Neural cell (in vitro differentiated cells): Measurements from ENCODE around the gene GRIK3. TPM values are rescaled to one million over a fixed set of nuclear protein-coding genes. Genes with fewer than 3 reads are reported as not detected.

Experiments used
- H2AFZ ChIP-seq: fragments of 200-600, 300-800 bp; sonication (generic), shearing (Covaris generic); 2 replicates; pipeline ENCODE4 v1.6.0; 2014; ENCODE audit warnings: low read depth, mild to moderate bottlenecking, antibody characterized with exemption, low read length, moderate library complexity
- H3F3A ChIP-seq: fragments of 200-600 bp; shearing (Covaris generic); 2 replicates; pipeline ENCODE4 v1.6.1; 2016; ENCODE audit warnings: mild to moderate bottlenecking, moderate library complexity, mixed read lengths, antibody characterized with exemption, low read length; ENCODE audit not compliant: insufficient read depth, poor library complexity, severe bottlenecking
- H3K27ac ChIP-seq: fragments of 200-600, 300-800 bp; sonication (generic), shearing (Covaris generic); 2 replicates; pipeline ENCODE4 v1.5.1; 2014; ENCODE audit warnings: mild to moderate bottlenecking, low read length, moderate library complexity
- H3K27me3 ChIP-seq: fragments of 300-800, 200-600 bp; sonication (generic), shearing (Covaris generic); 2 replicates; pipeline ENCODE4 v1.6.0; 2014; ENCODE audit warnings: mild to moderate bottlenecking, low read depth, low read length, moderate library complexity; ENCODE audit not compliant: insufficient read depth
- H3K36me3 ChIP-seq: fragments of 300-800, 200-600 bp; sonication (generic), shearing (Covaris generic); 2 replicates; pipeline ENCODE4 v1.5.1; 2014; ENCODE audit warnings: mild to moderate bottlenecking, antibody characterized with exemption, low read length, moderate library complexity; ENCODE audit not compliant: insufficient read depth
- H3K4me2 ChIP-seq: fragments of 300-800, 200-600 bp; sonication (generic), shearing (Covaris generic); 2 replicates; pipeline ENCODE4 v1.6.0; 2014; ENCODE audit warnings: mild to moderate bottlenecking, low read length
- H3K4me3 ChIP-seq: fragments of 300-800, 200-600 bp; sonication (generic), shearing (Covaris generic); 2 replicates; pipeline ENCODE4 v1.5.1; 2014; ENCODE audit warnings: mild to moderate bottlenecking, low read length, moderate library complexity
- H3K79me2 ChIP-seq: fragments of 200-600 bp; shearing (Covaris generic); replicated peaks from 2 replicates; pipeline ENCODE4 v1.6.0; 2014; ENCODE audit warnings: mild to moderate bottlenecking, low read length, moderate library complexity; ENCODE audit not compliant: insufficient read depth
- H3K9ac ChIP-seq: fragments of 300-800, 200-600 bp; sonication (generic), shearing (Covaris generic); 2 replicates; pipeline ENCODE4 v1.6.1; 2016; ENCODE audit warnings: mild to moderate bottlenecking, low read length, mixed read lengths
- H3K9me2 ChIP-seq: fragments of 200-600 bp; shearing (Covaris generic); 2 replicates; pipeline ENCODE4 v1.6.1; 2016; ENCODE audit warnings: mild to moderate bottlenecking, low read length, mixed read lengths; ENCODE audit not compliant: insufficient read depth
- H3K9me3 ChIP-seq: fragments of 200-600, 300-800 bp; sonication (generic), shearing (Covaris generic); 2 replicates; pipeline ENCODE4 v1.6.1; 2016; ENCODE audit warnings: mild to moderate bottlenecking, mixed run types, low read length, moderate library complexity, mixed read lengths
- H4K20me1 ChIP-seq: fragments of 200-600 bp; shearing (Covaris generic); 2 replicates; pipeline ENCODE4 v1.6.1; 2016; ENCODE audit warnings: mild to moderate bottlenecking, mixed run types; ENCODE audit not compliant: insufficient read depth
- EP300 ChIP-seq: fragments of 450-650 bp; conservative IDR thresholded peaks from 2 replicates; pipeline ENCODE4 v1.6.1; 2014; ENCODE audit warnings: antibody characterized with exemption, mild to moderate bottlenecking, moderate library complexity; ENCODE audit not compliant: poor library complexity, severe bottlenecking
- EZH2 ChIP-seq: fragments of 200-600, 300-800 bp; shearing (Covaris generic), sonication (generic); IDR thresholded peaks from 2 replicates; pipeline ENCODE4 v1.6.1; 2014; ENCODE audit warnings: antibody characterized with exemption, low read length, borderline replicate concordance, mild to moderate bottlenecking; ENCODE audit not compliant: insufficient read depth, poor library complexity, severe bottlenecking
- MXI1 ChIP-seq: fragments of 450-650 bp; conservative IDR thresholded peaks from 2 replicates; pipeline ENCODE4 v1.6.1; 2014; ENCODE audit warnings: antibody characterized with exemption, mild to moderate bottlenecking; ENCODE audit not compliant: poor library complexity, severe bottlenecking
- POLR2AphosphoS5 ChIP-seq: IDR thresholded peaks from 2 replicates; pipeline ENCODE4 v1.6.1; 2012
- RAD21 ChIP-seq: fragments of 450-650 bp; conservative IDR thresholded peaks from 2 replicates; pipeline ENCODE4 v1.6.1; 2014; ENCODE audit warnings: antibody characterized with exemption, mild to moderate bottlenecking, moderate library complexity
- SMC3 ChIP-seq: fragments of 450-650 bp; conservative IDR thresholded peaks from 2 replicates; pipeline ENCODE4 v1.6.1; 2014; ENCODE audit warnings: antibody characterized with exemption, mild to moderate bottlenecking, moderate library complexity; ENCODE audit not compliant: poor library complexity
- TAF1 ChIP-seq: IDR thresholded peaks from 2 replicates; pipeline ENCODE4 v1.6.1; 2012; ENCODE audit warnings: low read depth
- polyA plus RNA-seq: library from polyadenylated mRNA; depleted of rRNA; stranded (reverse); fragments of >200 nt; gene quantifications from 2 replicates; pipeline ENCODE4 v1.2.3, GENCODE V29; 2014
- TF ChIP-seq, protein P1 (sequence below): fragments of 450-650 bp; IDR thresholded peaks from 2 replicates; pipeline ENCODE4 v1.5.1; 2014; ENCODE audit warnings: antibody characterized with exemption, mild to moderate bottlenecking, moderate library complexity; ENCODE audit not compliant: poor library complexity, severe bottlenecking
- TF ChIP-seq, protein P2 (sequence below): IDR thresholded peaks from 2 replicates; pipeline ENCODE4 v1.6.1; 2012; ENCODE audit warnings: borderline replicate concordance

Gene GRIK3
- polyA plus RNA-seq, 1 donor from 2014 or later: 5.0 TPM

DNA sequence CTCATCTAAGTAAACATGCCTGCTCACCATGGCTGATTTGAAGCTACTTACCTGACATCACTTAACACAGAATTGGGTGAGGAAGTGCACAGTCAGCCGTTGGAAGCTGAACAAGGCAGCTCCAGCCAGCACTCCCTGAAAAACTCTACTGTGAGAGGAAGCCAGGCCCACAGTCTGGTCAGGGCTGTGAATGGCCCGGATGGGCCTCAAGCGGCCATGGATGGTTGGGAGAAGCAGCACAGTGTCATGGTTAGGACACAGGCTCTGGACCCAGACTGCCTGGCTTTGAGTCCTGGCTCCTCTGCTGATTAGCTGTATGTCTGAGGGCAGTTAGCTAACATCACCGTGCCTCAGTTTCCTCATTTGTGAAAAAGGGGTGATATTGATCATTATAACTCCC lies 267.8 kb downstream of the GRIK3 start:
- H3K9ac ChIP-seq: no peak overlapping the region
- H2AFZ ChIP-seq: no peak overlapping the region
- no peaks in the 10 kb centered on the region for H3K36me3 ChIP-seq
- peaks cover 4% of the 10 kb centered on the region for H3K27me3 ChIP-seq
- no peaks in the 10 kb centered on the region for H4K20me1 ChIP-seq
- H3F3A ChIP-seq: no peaks in the 10 kb centered on the region
- no peak overlapping the region for H3K27ac ChIP-seq
- H3K9me3 ChIP-seq: no peaks in the 10 kb centered on the region
- H3K4me2 ChIP-seq: no peak overlapping the region
- TF ChIP-seq EZH2: no peak
- TF ChIP-seq, protein P1, sequence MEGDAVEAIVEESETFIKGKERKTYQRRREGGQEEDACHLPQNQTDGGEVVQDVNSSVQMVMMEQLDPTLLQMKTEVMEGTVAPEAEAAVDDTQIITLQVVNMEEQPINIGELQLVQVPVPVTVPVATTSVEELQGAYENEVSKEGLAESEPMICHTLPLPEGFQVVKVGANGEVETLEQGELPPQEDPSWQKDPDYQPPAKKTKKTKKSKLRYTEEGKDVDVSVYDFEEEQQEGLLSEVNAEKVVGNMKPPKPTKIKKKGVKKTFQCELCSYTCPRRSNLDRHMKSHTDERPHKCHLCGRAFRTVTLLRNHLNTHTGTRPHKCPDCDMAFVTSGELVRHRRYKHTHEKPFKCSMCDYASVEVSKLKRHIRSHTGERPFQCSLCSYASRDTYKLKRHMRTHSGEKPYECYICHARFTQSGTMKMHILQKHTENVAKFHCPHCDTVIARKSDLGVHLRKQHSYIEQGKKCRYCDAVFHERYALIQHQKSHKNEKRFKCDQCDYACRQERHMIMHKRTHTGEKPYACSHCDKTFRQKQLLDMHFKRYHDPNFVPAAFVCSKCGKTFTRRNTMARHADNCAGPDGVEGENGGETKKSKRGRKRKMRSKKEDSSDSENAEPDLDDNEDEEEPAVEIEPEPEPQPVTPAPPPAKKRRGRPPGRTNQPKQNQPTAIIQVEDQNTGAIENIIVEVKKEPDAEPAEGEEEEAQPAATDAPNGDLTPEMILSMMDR: no peak
- no peak for TF ChIP-seq POLR2AphosphoS5
- TF ChIP-seq MXI1: no peak
- no peak for TF ChIP-seq RAD21
- TF ChIP-seq, protein P2, sequence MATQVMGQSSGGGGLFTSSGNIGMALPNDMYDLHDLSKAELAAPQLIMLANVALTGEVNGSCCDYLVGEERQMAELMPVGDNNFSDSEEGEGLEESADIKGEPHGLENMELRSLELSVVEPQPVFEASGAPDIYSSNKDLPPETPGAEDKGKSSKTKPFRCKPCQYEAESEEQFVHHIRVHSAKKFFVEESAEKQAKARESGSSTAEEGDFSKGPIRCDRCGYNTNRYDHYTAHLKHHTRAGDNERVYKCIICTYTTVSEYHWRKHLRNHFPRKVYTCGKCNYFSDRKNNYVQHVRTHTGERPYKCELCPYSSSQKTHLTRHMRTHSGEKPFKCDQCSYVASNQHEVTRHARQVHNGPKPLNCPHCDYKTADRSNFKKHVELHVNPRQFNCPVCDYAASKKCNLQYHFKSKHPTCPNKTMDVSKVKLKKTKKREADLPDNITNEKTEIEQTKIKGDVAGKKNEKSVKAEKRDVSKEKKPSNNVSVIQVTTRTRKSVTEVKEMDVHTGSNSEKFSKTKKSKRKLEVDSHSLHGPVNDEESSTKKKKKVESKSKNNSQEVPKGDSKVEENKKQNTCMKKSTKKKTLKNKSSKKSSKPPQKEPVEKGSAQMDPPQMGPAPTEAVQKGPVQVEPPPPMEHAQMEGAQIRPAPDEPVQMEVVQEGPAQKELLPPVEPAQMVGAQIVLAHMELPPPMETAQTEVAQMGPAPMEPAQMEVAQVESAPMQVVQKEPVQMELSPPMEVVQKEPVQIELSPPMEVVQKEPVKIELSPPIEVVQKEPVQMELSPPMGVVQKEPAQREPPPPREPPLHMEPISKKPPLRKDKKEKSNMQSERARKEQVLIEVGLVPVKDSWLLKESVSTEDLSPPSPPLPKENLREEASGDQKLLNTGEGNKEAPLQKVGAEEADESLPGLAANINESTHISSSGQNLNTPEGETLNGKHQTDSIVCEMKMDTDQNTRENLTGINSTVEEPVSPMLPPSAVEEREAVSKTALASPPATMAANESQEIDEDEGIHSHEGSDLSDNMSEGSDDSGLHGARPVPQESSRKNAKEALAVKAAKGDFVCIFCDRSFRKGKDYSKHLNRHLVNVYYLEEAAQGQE: no peak
- TF ChIP-seq EP300: no peak
- no peak for TF ChIP-seq SMC3
- TF ChIP-seq TAF1: no peak
- no peaks in the 10 kb centered on the region for H3K9me2 ChIP-seq
- H3K4me3 ChIP-seq: no peak overlapping the region
- no peaks in the 10 kb centered on the region for H3K79me2 ChIP-seq

DNA sequence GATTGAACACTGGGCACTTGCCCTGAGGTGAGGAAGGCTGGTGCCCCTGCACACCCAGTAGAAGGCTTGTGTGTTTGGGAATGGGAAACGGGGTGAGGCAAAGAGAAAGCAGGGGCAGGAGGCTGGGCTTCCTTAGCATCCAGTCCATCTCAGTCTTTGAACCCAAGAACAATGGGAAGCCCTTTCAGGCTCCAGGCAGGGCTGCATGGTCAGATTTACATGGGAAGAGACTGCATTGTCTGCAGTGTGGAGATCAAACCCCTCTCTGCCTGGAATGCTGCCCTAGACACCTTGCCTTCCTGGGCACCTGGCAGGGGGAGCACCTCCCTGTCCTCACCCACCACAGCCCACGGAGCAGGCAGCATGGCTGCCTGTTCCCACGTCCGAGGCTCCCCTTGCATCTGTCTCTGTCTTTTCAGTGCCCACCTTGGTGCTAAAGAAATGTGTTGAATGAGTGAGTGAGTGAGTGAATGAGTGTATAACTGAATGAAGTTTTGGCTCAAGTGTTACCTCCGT lies 268.5 kb downstream of the GRIK3 start:
- TF ChIP-seq TAF1 (no peak), SMC3 (no peak), EP300 (no peak), RAD21 (no peak), POLR2AphosphoS5 (no peak), MXI1 (no peak), EZH2 (no peak)
- TF ChIP-seq, protein P2: no peak
- TF ChIP-seq, protein P1: no peak
- Histone ChIP-seq H3K79me2 (no peaks in the 10 kb centered on the region), H3K9me2 (no peaks in the 10 kb centered on the region), H3K9ac (no peak overlapping the region), H3K4me2 (no peak overlapping the region), H3K4me3 (no peak overlapping the region), H3F3A (no peaks in the 10 kb centered on the region), H3K9me3 (no peaks in the 10 kb centered on the region), H3K27ac (no peak overlapping the region), H4K20me1 (no peaks in the 10 kb centered on the region), H2AFZ (no peak overlapping the region), H3K36me3 (no peaks in the 10 kb centered on the region), H3K27me3 (no peaks in the 10 kb centered on the region)
